GM10266 (cell line): ENCODE measurements around the gene FNDC3B.

ENCODE experiments used
- DNase-seq: peaks from one replicate; pipeline ENCODE4 v3.0.0; 2012; ENCODE audit errors: extremely low spot score
- CTCF ChIP-seq: IDR thresholded peaks from 2 replicates; pipeline ENCODE4 v1.5.1; 2012; ENCODE audit warnings: mild to moderate bottlenecking, low read depth; ENCODE audit not compliant: control insufficient read depth, insufficient read depth; ENCODE audit errors: missing control alignments

The FNDC3B gene

GRCh38 chr3:172194702-172195406 lies 155.5 kb downstream of the FNDC3B start:
- TF ChIP-seq CTCF = no peak
- DNase-seq = no peak

- DNase-seq = no peak
- TF ChIP-seq CTCF = no peak
These were observed 156.0 kb downstream of the FNDC3B start for GRCh38 chr3:172195407-172195754.

GRCh38 chr3:172197344-172197743 lies 158.0 kb downstream of the FNDC3B start:
- TF ChIP-seq CTCF = no peak
- no peak for DNase-seq

- no peak for DNase-seq
- TF ChIP-seq CTCF = no peak
These were observed 159.1 kb downstream of the FNDC3B start for GRCh38 chr3:172198428-172198827.

DNA sequence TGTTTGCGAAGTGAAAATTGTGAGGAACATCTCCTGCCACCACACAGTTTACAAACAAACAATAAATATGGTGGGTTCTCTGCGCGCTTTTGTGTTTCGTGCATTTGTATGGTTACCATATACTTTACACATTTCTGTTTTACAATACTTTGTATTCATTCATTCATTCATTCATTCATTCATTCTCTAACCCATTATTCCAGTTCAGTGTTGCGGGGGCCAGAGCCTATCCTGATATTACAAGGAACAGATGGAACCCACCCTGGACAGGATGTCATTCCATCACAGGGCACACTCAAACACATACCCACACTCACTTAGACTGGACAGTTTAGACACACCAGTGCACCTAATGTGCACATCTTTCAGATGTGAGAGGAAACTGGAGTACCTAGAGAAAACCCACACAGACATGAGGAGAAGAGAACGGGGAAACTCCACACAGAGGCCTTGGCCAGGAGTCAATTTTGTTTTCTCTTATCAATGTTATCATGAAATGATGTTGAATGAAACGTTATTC lies 160.5 kb downstream of the FNDC3B start:
- TF ChIP-seq CTCF = no peak
- no peak for DNase-seq

- no peak for TF ChIP-seq CTCF
- DNase-seq = no peak
These were observed 161.9 kb downstream of the FNDC3B start for GRCh38 chr3:172201136-172201869.

GRCh38 chr3:172201870-172202236 lies 162.5 kb downstream of the FNDC3B start:
- TF ChIP-seq CTCF = no peak
- no peak for DNase-seq
